Endothelial cell of umbilical vein (primary cell): Measurements from ENCODE around the gene LRP1B. TPM values are rescaled to one million over a fixed set of nuclear protein-coding genes. Genes with fewer than 3 reads are reported as not detected.

ENCODE experiments used
- BruUV-seq: library from RNA; stranded (reverse); fragments of 400-500 nt; replicated peaks from 2 replicates; lab custom pipeline; 2021; lab: Mats Ljungman, UMichigan
- CTCF ChIA-PET: fragments of 300-600, 350-600 bp; sonication (Branson Sonifier 250); formaldehyde crosslinking; loops from one replicate; lab custom pipeline; 2021; ENCODE audit warnings: antibody characterized with exemption, inconsistent platforms; lab: Charles Lee
- POLR2A ChIA-PET: fragments of 300-600, 350-600 bp; sonication (Branson Sonifier 250); formaldehyde crosslinking; loops from one replicate; lab custom pipeline; 2021; ENCODE audit warnings: antibody characterized with exemption, inconsistent platforms; lab: Charles Lee
- DNase-seq: peaks from one replicate; pipeline ENCODE4 v3.0.0-alpha.2; 2011; ENCODE audit warnings: low read depth, low spot score
- FAIRE-seq: peaks from 2 replicates; lab custom pipeline; 2011; peaks lifted over from hg19 to GRCh38; lab: Jason Lieb, UNC
- H2AFZ ChIP-seq: 2 replicates; pipeline ENCODE4 v1.6.0; 2012; ENCODE audit warnings: low read depth, low read length, control low read depth, inconsistent platforms
- H3K27ac ChIP-seq: 2 replicates; pipeline ENCODE4 v1.5.1; 2011; ENCODE audit warnings: low read depth, mild to moderate bottlenecking, control low read depth, low read length, moderate library complexity; ENCODE audit not compliant: insufficient read depth
- H3K27me3 ChIP-seq, 2 experiments: 2 replicates each; pipeline versions ENCODE4 v1.6.0 to v1.6.1; 2011; ENCODE audit warnings: low read length in 2 of 2, mixed read lengths in 1 of 2; ENCODE audit not compliant: control insufficient read depth in 2 of 2, insufficient read depth in 2 of 2
- H3K36me3 ChIP-seq, 2 experiments: 2 replicates in 1 of 2; 3 replicates in 1 of 2; pipeline ENCODE4 v1.5.1; 2011; ENCODE audit warnings: low read length in 2 of 2, mild to moderate bottlenecking in 1 of 2, moderate library complexity in 1 of 2; ENCODE audit not compliant: control insufficient read depth in 2 of 2, insufficient read depth in 2 of 2; ENCODE audit errors: extremely low read depth in 1 of 2
- H3K4me1 ChIP-seq: 3 replicates; pipeline ENCODE4 v1.5.1; 2011; ENCODE audit warnings: mild to moderate bottlenecking, low read length; ENCODE audit not compliant: control insufficient read depth, insufficient read depth; ENCODE audit errors: extremely low read depth
- H3K4me2 ChIP-seq: 2 replicates; pipeline ENCODE4 v1.6.1; 2011; ENCODE audit warnings: low read length, control low read depth, mixed read lengths; ENCODE audit not compliant: insufficient read depth
- H3K4me3 ChIP-seq, 3 experiments: fragments of 200-600 bp in 1 of 3; sonication (generic), shearing (Covaris generic) in 1 of 3; replicated peaks in 1 of 3; 2 replicates each; pipeline ENCODE4 v1.5.1; 2011 to 2016; ENCODE audit warnings: control low read depth in 3 of 3, low read length in 3 of 3, mild to moderate bottlenecking in 2 of 3, inconsistent platforms in 1 of 3, low read depth in 1 of 3, moderate library complexity in 1 of 3; ENCODE audit not compliant: insufficient read depth in 1 of 3
- H3K79me2 ChIP-seq: 2 replicates; pipeline ENCODE4 v1.6.0; 2012; ENCODE audit warnings: low read length, inconsistent platforms; ENCODE audit not compliant: control insufficient read depth, insufficient read depth
- H3K9ac ChIP-seq: replicated peaks from 2 replicates; pipeline ENCODE3; 2011; ENCODE audit warnings: low read length, control low read depth; ENCODE audit not compliant: insufficient read depth; ENCODE audit errors: extremely low read depth
- H3K9me1 ChIP-seq: replicated peaks from 3 replicates; pipeline ENCODE4 v1.6.0; 2011; ENCODE audit warnings: mild to moderate bottlenecking, low read length; ENCODE audit not compliant: control insufficient read depth, insufficient read depth; ENCODE audit errors: extremely low read depth
- H3K9me3 ChIP-seq: replicated peaks from 2 replicates; pipeline ENCODE4 v1.5.1; 2012; ENCODE audit warnings: low read length, inconsistent platforms; ENCODE audit not compliant: control insufficient read depth, insufficient read depth
- H4K20me1 ChIP-seq: replicated peaks from 2 replicates; pipeline ENCODE3; 2011; ENCODE audit warnings: mild to moderate bottlenecking, low read length; ENCODE audit not compliant: control insufficient read depth, insufficient read depth; ENCODE audit errors: extremely low read depth
- CTCF ChIP-seq, 2 donors: IDR thresholded peaks; 1 replicate in 1 of 2; 2 replicates in 1 of 2; pipeline ENCODE4 v1.5.1; 2011; ENCODE audit warnings: low read length in 2 of 2, mild to moderate bottlenecking in 2 of 2, moderate library complexity in 2 of 2, control low read depth in 1 of 2, inconsistent platforms in 1 of 2, low read depth in 1 of 2; ENCODE audit not compliant: insufficient read depth in 1 of 2; ENCODE audit errors: extremely low read depth in 1 of 2
- EZH2 ChIP-seq: IDR thresholded peaks from 2 replicates; pipeline ENCODE4 v1.6.1; 2012; ENCODE audit warnings: borderline replicate concordance, low read depth, mild to moderate bottlenecking, moderate library complexity, low read length, inconsistent platforms; ENCODE audit not compliant: severe bottlenecking
- FOS ChIP-seq: IDR thresholded peaks from 2 replicates; pipeline ENCODE4 v1.6.1; 2011; ENCODE audit warnings: mild to moderate bottlenecking, low read length, moderate library complexity, borderline replicate concordance; ENCODE audit not compliant: insufficient read depth
- GATA2 ChIP-seq: IDR thresholded peaks from 2 replicates; pipeline ENCODE4 v1.7.0; 2011; ENCODE audit warnings: low read depth, mild to moderate bottlenecking, moderate library complexity, mixed read lengths, low read length; ENCODE audit not compliant: insufficient read length, insufficient read depth
- JUN ChIP-seq: IDR thresholded peaks from 2 replicates; pipeline ENCODE4 v1.6.1; 2011; ENCODE audit warnings: borderline replicate concordance, low read depth; ENCODE audit not compliant: insufficient read length, insufficient read depth
- MAX ChIP-seq: IDR thresholded peaks from 2 replicates; pipeline ENCODE4 v1.6.1; 2011; ENCODE audit not compliant: insufficient read depth, insufficient read length
- MYC ChIP-seq: IDR thresholded peaks from one replicate; pipeline ENCODE4 v1.6.1; 2011; ENCODE audit warnings: mild to moderate bottlenecking, low read depth, low read length
- POLR2A ChIP-seq: IDR thresholded peaks from 2 replicates; pipeline ENCODE4 v1.6.1; 2012; ENCODE audit warnings: low read depth, mild to moderate bottlenecking, control low read depth, low read length
- POLR2AphosphoS5 ChIP-seq: IDR thresholded peaks from 2 replicates; pipeline ENCODE4 v1.6.1; 2012; ENCODE audit warnings: low read depth, mild to moderate bottlenecking, control low read depth, low read length, moderate library complexity; ENCODE audit not compliant: insufficient read depth
- dilution Hi-C: fragments of 300-500 bp; cut with MboI; formaldehyde crosslinking; loops from one replicate; pipeline ENCODE4 v1.15.0; 2019; ENCODE audit warnings: low sequenced_read_pairs; ENCODE audit not compliant: extremely low pct_ligation_motif_present
- intact Hi-C: fragments of 100-400 bp; cut with micrococcal nuclease; formaldehyde crosslinking; loops from one replicate; pipeline ENCODE4 v1.10.0; 2022
- polyA plus RNA-seq, 4 experiments: library from polyadenylated mRNA; depleted of rRNA in 3 of 4; stranded (reverse) in 3 of 4; unstranded in 1 of 4; fragments of >200 nt; gene quantifications; 2 replicates each; pipeline versions ENCODE4 v1.2.1 to v1.2.3, GENCODE V29; 2011 to 2012; ENCODE audit warnings: missing spikeins in 1 of 4
- total RNA-seq: library from RNA; stranded (reverse); gene quantifications from 2 replicates; pipeline ENCODE4 v1.2.3, GENCODE V29; 2021

Gene LRP1B
- total and polyA plus RNA-seq, 2 donors (not counting 3 experiments of a cell fraction or from before 2014, with no cell fraction given), result 0.03 to 0.07 TPM

GRCh38 chr2:141075753-141076152 is 1055.1 kb downstream of the LRP1B start:
- intact Hi-C loops (no loop called here), dilution Hi-C loops (no loop called here)
- H3K27ac ChIP-seq, result no peak overlapping the region
- DNase-seq (no peak), FAIRE-seq (no peak)
- no peaks in the 10 kb centered on the region for H3K4me1 ChIP-seq
- H3K27me3 ChIP-seq, result no peaks in the 10 kb centered on the region
- H3K9me3 ChIP-seq, result no peaks in the 10 kb centered on the region
- H4K20me1 ChIP-seq, result no peaks in the 10 kb centered on the region
- H3K4me3 ChIP-seq, result no peak overlapping the region
- TF ChIP-seq POLR2A (no peak), POLR2AphosphoS5 (no peak), GATA2 (no peak), MYC (no peak), CTCF (IDR thresholded peaks at IDR 0.05; ENCODE audit: extremely low read depth in 1 of 2, insufficient read depth in 1 of 2, low read depth in 1 of 2, low read length in 2 of 2) (no peak), MAX (no peak), FOS (no peak), JUN (no peak), EZH2 (no peak)
- POLR2A ChIA-PET, result no interaction called here
- no peak overlapping the region for H3K9ac ChIP-seq
- H3K36me3 ChIP-seq, result no peaks in the 10 kb centered on the region
- H2AFZ ChIP-seq, result no peak overlapping the region
- H3K9me1 ChIP-seq, result no peaks in the 10 kb centered on the region
- no TSS peak for BruUV-seq
- H3K79me2 ChIP-seq, result no peaks in the 10 kb centered on the region
- CTCF ChIA-PET, result interaction anchor here (0.7 kb wide), 1 partner anchor 55 kb away, joined by 3 read pairs; no protein-coding TSS in a partner anchor
- no peak overlapping the region for H3K4me2 ChIP-seq
